OCI-LY7 (cell line): ENCODE results near the gene ARF6.

ENCODE experiments used
- EZH2phosphoT487 ChIP-seq: fragments of 200-600 bp; sonication (generic); IDR thresholded peaks from 2 replicates; pipeline ENCODE4 v1.6.1; 2018; ENCODE audit warnings: low read depth, borderline replicate concordance, mild to moderate bottlenecking, mixed run types, antibody characterized with exemption, low read length, moderate library complexity, mixed read lengths
- TF ChIP-seq, protein P1 (sequence below): fragments of 200-600 bp; sonication (generic); conservative IDR thresholded peaks from 2 replicates; pipeline ENCODE4 v1.5.1; 2014; ENCODE audit warnings: mild to moderate bottlenecking, antibody characterized with exemption, low read length, moderate library complexity, mixed read lengths

DNA sequence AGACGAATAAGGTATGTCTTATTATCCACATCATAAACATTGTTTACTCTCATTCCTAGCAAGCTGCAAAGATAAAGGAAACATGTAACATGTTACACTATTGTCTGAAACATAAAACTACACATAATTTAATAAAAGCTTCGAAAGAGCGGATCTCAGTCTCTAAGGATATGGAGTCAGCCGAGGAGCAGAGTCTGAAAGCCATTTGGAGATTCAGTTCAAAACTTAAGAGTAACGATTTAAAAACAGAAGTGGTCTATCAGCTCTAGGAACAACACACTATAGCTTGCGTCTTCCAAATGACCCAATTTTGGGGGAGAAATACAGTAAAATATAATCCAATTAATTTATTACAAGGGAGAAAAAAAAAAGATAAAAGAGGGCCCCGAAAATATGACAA lies 41.1 kb upstream of the ARF6 start:
- TF ChIP-seq, protein P1, sequence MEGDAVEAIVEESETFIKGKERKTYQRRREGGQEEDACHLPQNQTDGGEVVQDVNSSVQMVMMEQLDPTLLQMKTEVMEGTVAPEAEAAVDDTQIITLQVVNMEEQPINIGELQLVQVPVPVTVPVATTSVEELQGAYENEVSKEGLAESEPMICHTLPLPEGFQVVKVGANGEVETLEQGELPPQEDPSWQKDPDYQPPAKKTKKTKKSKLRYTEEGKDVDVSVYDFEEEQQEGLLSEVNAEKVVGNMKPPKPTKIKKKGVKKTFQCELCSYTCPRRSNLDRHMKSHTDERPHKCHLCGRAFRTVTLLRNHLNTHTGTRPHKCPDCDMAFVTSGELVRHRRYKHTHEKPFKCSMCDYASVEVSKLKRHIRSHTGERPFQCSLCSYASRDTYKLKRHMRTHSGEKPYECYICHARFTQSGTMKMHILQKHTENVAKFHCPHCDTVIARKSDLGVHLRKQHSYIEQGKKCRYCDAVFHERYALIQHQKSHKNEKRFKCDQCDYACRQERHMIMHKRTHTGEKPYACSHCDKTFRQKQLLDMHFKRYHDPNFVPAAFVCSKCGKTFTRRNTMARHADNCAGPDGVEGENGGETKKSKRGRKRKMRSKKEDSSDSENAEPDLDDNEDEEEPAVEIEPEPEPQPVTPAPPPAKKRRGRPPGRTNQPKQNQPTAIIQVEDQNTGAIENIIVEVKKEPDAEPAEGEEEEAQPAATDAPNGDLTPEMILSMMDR, result no peak
- no peak for TF ChIP-seq EZH2phosphoT487
